GM23248 (cell line): Measurements from ENCODE around the gene ZSWIM3.

ENCODE experiments used
- EZH2 ChIP-seq: fragments of 200-600 bp; sonication (generic); IDR thresholded peaks from 2 replicates; pipeline ENCODE4 v1.6.1; 2018; ENCODE audit warnings: antibody characterized with exemption, mild to moderate bottlenecking; ENCODE audit not compliant: insufficient read depth, poor library complexity, severe bottlenecking
- EZH2phosphoT487 ChIP-seq: fragments of 200-600 bp; sonication (generic); IDR thresholded peaks from 2 replicates; pipeline ENCODE4 v1.6.1; 2018; ENCODE audit warnings: antibody characterized with exemption, moderate library complexity, mild to moderate bottlenecking, low read depth; ENCODE audit not compliant: insufficient read depth

DNA sequence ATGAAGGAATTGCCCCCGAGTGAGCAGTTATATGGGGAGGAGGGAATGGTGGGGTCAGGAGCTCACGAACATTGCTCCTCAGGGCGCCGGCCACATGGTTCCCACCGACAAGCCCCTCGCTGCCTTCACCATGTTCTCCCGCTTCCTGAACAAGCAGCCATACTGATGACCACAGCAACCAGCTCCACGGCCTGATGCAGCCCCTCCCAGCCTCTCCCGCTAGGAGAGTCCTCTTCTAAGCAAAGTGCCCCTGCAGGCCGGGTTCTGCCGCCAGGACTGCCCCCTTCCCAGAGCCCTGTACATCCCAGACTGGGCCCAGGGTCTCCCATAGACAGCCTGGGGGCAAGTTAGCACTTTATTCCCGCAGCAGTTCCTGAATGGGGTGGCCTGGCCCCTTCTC, 40.9 kb downstream of the ZSWIM3 start:
- TF ChIP-seq EZH2 (no peak), EZH2phosphoT487 (no peak)
